GM12873 (cell line): ENCODE results near the gene ATP10A.
A peak's percentile ranks its signal among the peaks of the same experiment; 100 is the strongest.

Experiments
- CTCF ChIP-seq: IDR thresholded peaks from 2 replicates; pipeline ENCODE4 v1.5.1; 2012; ENCODE audit warnings: low read depth, mild to moderate bottlenecking, moderate library complexity, low read length, control low read depth; ENCODE audit not compliant: insufficient read depth; ENCODE audit errors: missing control alignments

The ATP10A gene

GRCh38 chr15:25693321-25694238 lies 169.5 kb downstream of the ATP10A start:
- TF ChIP-seq CTCF, result peak; percentile 49

GRCh38 chr15:25691544-25692430 lies 171.3 kb downstream of the ATP10A start:
- TF ChIP-seq CTCF, result no peak

- TF ChIP-seq CTCF, result no peak
Measured at GRCh38 chr15:25690673-25691543, 172.2 kb downstream of the ATP10A start.

- TF ChIP-seq CTCF, result no peak
Measured at GRCh38 chr15:25689592-25689991, 173.5 kb downstream of the ATP10A start.

GRCh38 chr15:25688166-25688565 lies 175.0 kb downstream of the ATP10A start:
- TF ChIP-seq CTCF, result no peak

GRCh38 chr15:25687689-25688088 lies 175.4 kb downstream of the ATP10A start:
- TF ChIP-seq CTCF, result no peak
